ENCODE measurements around the gene TAF1B. TPM values are rescaled to one million over a fixed set of nuclear protein-coding genes. Genes with fewer than 3 reads are reported as not detected.

Gene TAF1B
- total RNA-seq (10 to 100 TPM; 15.9 to 19.3 TPM), polyA plus RNA-seq (10 to 100 TPM; 10.1 to 13.1 (median 11.1) TPM), total RNA-seq (18.2 to 43.4 (median 27.0) reads per million in 6 experiments)

DNA sequence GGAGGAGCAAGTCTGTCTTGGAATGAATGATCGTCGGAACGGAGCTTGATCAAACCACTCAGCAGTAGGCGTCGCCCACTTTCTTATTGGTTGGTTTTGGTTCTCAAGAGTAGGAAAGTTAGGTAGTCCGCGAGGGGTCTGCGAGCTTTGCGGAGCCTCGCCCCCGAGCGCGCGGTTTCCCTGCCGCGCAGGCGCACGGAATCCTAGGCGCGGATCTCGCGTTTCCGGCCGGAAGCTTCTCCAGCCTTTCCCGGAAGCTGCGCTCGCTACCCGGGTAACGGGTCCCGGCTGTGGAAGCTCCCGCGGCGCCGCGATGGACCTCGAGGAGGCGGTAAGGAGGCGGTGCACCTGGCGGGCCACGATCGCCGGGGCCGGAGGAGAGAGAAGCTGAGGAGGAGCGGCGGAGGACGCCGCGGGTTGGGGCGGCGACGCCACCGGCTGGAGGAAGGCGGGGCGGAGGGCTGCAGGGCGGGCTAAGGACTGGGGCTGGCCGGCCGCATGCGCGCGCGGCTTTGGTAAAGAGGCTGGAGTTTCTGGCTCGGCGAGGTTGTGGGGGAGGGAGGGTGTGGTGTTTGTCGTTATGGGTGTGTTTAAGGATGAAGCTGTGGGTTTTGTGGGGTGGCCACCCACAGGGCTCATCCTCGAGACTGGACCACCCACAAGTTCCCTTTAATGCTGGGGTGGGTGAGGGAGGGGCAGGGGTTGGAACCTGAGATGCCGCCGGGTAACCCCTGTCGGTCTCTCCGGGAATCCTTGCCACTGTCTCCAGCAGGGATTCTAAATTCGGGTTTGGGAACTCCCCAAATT, at the start of gene TAF1B:
TSS of gene TAF1B (plus strand) at position 246 of the 807 bp plus-strand sequence. CDS start at position 314, 68 bp downstream.
- ATAC-seq = peak; percentile 85 to 89

DNA sequence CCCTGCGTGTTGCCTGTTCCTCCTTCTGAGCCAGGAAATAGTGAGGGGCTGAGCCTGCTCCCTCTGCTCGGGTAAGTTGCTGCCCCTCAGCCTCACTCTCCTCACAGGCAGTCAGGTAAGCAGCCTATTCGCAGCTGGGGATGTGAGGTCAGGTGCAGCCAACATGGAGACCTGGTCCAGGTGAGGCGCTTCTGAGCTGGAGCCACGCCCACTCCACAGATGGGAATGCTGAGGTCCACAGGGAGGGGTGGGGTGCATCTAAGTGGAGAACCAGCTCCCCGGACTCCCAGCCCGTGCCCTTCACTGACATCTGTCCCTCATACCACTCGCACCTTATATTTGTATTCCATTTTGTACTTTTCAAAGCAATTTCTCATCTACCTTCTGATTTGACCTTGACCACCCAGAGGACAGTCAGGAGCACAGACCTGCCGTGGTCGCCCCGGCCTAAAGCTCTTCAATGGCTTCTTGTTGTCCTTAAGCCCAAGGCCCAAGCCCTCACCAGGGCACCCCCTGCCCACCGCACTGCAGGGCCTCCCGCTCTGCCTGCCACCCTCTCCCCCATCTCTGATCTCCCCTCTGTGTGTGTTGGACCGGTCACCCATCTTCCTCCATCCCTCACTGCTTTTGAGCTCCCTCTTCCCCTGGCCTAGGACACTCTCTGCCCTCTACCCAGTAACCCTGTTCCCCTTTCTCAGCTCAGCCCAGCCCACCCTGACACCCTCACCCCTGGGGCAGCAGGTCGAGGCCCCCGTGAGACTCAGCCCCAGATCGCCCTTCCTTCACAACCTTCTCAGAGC, 49.2 kb upstream of the TAF1B start:
- ATAC-seq (no peak), DNase-seq (peak in 1 of 10 donors; percentile 11)
- Mint-ChIP-seq H3K27me3 (peaks cover 0 to 3% (median 0%) of the 10 kb centered on the region in 5 donors), H3K9me3 (peaks cover 0 to under 1% (median 0%) of the 10 kb centered on the region in 9 donors), H3K27ac (peak overlapping the region in 1 of 10 donors; percentile 47), H3K36me3 (peaks cover 0 to under 1% (median 0%) of the 10 kb centered on the region in 3 donors), H3K4me1 (peaks cover 3 to 21% (median 9%) of the 10 kb centered on the region in 4 donors), H3K4me3 (no peak overlapping the region)
- POLR2A ChIA-PET = no interaction called here

More for the DNA sequence above, at the start of gene TAF1B:
- Mint-ChIP-seq H3K9me3 (no peaks in the 10 kb centered on the region), H3K4me3 (peak within 1 kb of the TSS; percentile 89 to 99 (median 93)), H3K27me3 (no peaks in the 10 kb centered on the region), H3K36me3 (peaks cover 0 to 32% (median 17%) of the 10 kb centered on the region in 3 donors), H3K27ac (peak within 1 kb of the TSS; percentile 64 to 96 (median 92)), H3K4me1 (peaks cover 17 to 52% (median 49%) of the 10 kb centered on the region in 4 donors)
- POLR2A ChIA-PET = interaction anchor here (0.5 to 1.5 kb wide), 7 partner anchors 100 to 805 kb away, joined by 3 to 7 read pairs (median 4); partner anchors contain the start of genes ADAM17 and ODC1
- peak; percentile 70 to 89 (median 82) for DNase-seq

DNA sequence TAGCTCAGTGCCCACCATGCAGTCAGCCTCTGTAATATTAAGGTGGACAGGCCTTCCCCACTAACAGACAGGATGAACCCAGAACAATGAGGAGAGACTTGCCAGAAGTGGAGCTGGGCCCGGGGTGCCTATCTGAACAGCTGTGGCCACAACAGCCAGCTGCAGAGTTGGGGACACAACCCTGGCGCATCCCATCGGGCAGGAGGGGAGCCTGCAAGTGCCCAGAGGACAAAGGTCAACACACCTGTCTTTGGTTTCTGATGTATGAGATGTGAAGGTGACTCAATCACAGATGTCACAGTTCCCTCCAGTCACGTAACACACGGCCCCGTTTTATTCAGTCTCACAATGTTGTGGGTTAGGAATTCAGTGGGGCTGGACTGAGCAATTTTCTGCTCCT, 48.2 kb upstream of the TAF1B start:
- Mint-ChIP-seq H3K4me3 (no peak overlapping the region), H3K36me3 (no peaks in the 10 kb centered on the region), H3K4me1 (peaks cover 9 to 31% (median 19%) of the 10 kb centered on the region in 4 donors), H3K27ac (peak overlapping the region in 1 of 10 donors; percentile 53), H3K9me3 (no peaks in the 10 kb centered on the region), H3K27me3 (peaks cover 0 to 7% (median 5%) of the 10 kb centered on the region in 5 donors)
- POLR2A ChIA-PET = no interaction called here
- ATAC-seq (no peak), DNase-seq (no peak)

DNA sequence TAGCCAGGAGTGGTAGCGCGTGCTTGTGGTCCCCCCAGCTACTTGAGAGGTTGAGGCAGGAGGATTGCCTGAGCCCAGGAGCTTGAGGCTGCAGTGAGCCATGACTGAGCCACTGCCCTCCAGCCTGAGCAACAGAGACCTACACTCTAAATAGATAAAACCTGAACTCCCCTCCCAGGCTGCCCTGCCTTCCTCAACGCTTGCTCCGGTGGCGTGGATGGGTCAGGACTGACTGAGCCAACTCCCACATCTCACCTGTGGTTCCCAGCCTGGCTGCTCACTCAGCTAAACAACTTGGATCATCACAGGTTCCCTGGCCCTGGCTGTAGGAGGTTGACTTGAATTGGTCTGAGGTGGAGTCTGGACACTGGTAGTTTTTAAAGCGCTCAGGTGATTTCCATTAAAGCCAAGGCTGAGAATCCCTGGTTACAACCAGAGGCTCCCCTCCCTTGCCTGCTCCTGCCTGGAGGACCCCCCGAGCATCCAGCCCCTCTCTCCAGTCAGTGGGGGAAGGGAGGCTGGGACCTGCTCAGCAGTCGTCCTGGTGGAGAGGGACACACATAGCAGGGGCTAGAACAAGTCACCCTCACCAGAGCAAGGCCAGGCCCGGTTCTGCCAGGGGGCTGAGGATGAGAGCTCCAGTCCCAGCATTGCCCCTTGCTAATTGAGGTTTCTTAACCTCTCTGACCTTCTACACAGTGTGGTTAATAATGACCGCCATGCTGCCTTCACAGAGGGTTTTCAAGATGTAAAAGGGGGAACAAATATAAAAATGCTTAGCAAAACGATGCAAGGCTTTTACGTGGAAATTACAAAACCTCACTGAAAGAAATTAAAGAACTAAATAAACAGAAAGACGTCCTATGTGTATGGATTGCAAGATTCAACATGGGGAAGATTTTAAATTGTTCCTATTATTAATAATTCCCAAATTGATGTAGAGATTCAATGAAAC, 46.9 kb upstream of the TAF1B start:
- Mint-ChIP-seq H3K27ac (no peak overlapping the region), H3K4me1 (peaks cover 11 to 35% (median 20%) of the 10 kb centered on the region in 4 donors), H3K9me3 (no peaks in the 10 kb centered on the region), H3K4me3 (peak overlapping the region in 1 of 10 donors; percentile 6), H3K36me3 (no peaks in the 10 kb centered on the region), H3K27me3 (peaks cover 0 to 9% (median 5%) of the 10 kb centered on the region in 5 donors)
- DNase-seq = no peak
- POLR2A ChIA-PET = no interaction called here
- ATAC-seq = no peak

DNA sequence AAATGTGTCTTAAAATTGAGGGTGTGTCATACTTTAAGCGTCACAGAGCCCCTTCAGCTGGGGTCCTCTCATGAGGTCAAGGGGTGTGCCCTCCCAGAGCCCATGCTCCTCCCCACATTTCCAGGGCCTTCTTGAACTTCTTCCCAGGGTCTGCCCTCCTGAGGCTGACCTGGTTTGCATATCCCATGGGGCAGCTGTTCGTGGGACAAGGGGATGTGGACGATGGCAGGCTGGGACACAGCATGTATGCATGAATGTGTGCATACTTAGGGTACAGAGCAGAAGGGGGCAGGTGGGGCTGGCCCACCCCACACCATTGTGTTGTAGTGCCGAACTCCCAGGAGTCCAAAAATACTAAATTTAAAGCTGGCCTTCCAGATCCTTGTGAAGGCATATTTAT, 46.2 kb upstream of the TAF1B start:
- no peak overlapping the region for H3K27ac Mint-ChIP-seq
- no peak overlapping the region for H3K4me3 Mint-ChIP-seq
- H3K9me3 Mint-ChIP-seq = no peaks in the 10 kb centered on the region
- POLR2A ChIA-PET = interaction anchor here (0.7 kb wide), 1 partner anchor 279 kb away, joined by 3 read pairs; no protein-coding TSS in a partner anchor
- DNase-seq = no peak
- ATAC-seq = no peak
- H3K27me3 Mint-ChIP-seq = peaks cover 0 to 9% (median 5%) of the 10 kb centered on the region in 5 donors
- peaks cover 11 to 35% (median 20%) of the 10 kb centered on the region in 4 donors for H3K4me1 Mint-ChIP-seq
- no peaks in the 10 kb centered on the region for H3K36me3 Mint-ChIP-seq

DNA sequence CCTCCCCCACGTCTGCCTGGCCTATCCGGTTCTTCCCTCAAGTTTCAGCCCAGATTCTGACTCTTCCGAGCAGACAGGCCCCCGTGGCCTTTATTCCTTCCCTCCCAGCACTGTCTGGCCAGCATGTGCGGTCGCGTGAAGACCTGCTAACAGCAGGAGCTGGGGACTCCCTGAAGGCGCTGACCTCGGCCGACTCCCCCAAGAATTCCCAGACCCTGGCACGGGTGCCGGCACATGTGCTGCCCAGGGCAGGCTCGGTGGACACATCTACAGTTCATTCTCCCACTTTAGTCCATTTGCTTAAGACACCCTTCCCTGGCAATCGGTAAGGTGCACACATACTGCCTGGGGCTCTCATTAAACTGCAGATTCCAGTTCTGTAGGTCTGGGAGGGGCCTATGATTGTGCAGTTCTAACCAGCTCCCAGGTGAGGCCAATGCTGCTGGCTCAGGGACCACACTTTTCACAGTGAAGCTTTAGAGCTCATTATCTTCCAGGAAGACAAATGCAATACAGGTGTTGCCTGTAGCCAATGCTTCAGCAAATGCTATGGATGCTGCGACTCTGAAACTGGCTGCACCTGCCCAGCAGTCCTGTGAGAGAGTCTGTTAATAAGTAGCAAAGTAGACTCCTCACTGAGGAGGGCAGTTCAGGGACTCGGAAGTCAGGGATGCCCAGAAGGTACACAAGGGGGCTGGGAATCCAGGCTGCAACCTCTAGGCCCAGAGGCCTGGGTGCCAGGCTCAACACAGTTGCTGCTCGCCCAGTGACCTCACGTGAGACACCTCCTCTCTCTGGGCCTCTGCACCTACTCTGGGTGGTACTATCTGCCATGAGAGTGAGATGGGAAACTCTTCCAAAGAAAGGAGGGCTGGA, 45.4 kb upstream of the TAF1B start:
- Mint-ChIP-seq H3K36me3 (no peaks in the 10 kb centered on the region), H3K9me3 (no peaks in the 10 kb centered on the region), H3K4me1 (peaks cover 11 to 32% (median 20%) of the 10 kb centered on the region in 4 donors), H3K27ac (peak overlapping the region in 1 of 10 donors; percentile 37), H3K27me3 (peaks cover 0 to 9% (median 5%) of the 10 kb centered on the region in 5 donors), H3K4me3 (no peak overlapping the region)
- DNase-seq (no peak), ATAC-seq (no peak)
- POLR2A ChIA-PET = interaction anchor here (0.7 kb wide), 1 partner anchor 280 kb away, joined by 3 read pairs; no protein-coding TSS in a partner anchor

DNA sequence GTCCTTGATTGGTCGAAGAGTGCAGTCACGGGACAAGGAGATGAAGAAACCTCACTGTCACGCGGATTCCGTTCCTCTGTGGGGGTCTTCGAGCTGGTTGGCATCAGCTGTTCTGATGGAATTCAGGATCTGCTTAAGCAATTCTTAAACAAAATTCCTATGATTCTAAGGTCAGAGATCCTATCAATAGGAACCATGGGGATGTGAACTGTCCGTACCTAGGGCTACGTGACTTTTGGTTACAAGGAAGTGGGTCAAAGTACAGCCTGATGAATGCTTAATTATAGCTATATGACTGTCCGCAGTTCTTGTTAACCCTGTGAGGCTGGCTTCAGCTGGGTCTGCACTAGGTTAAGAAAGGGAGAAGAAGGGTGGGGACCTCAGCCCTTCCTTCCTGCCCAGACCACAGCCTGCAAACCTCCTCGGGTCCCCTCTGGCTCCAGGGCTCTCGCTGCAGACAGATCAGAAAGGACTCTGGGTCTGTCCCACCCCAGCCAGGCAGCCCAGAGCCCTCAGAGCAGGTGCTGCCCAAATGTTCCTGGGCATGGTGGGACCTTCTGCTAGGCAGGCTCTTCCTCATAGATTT, 44.2 kb upstream of the TAF1B start:
- no peaks in the 10 kb centered on the region for H3K9me3 Mint-ChIP-seq
- POLR2A ChIA-PET = interaction anchor here (1.0 kb wide), 1 partner anchor 12 kb away, joined by 3 read pairs; no protein-coding TSS in a partner anchor
- H3K27ac Mint-ChIP-seq = peak overlapping the region in 2 of 10 donors; percentile 55 to 69
- ATAC-seq = peak; percentile 21 to 31
- peak overlapping the region in 7 of 10 donors; percentile 58 to 86 (median 78) for H3K4me3 Mint-ChIP-seq
- no peak for DNase-seq
- H3K4me1 Mint-ChIP-seq = peaks cover 11 to 28% (median 20%) of the 10 kb centered on the region in 4 donors
- no peaks in the 10 kb centered on the region for H3K36me3 Mint-ChIP-seq
- H3K27me3 Mint-ChIP-seq = peaks cover 0 to 9% (median 4%) of the 10 kb centered on the region in 5 donors

DNA sequence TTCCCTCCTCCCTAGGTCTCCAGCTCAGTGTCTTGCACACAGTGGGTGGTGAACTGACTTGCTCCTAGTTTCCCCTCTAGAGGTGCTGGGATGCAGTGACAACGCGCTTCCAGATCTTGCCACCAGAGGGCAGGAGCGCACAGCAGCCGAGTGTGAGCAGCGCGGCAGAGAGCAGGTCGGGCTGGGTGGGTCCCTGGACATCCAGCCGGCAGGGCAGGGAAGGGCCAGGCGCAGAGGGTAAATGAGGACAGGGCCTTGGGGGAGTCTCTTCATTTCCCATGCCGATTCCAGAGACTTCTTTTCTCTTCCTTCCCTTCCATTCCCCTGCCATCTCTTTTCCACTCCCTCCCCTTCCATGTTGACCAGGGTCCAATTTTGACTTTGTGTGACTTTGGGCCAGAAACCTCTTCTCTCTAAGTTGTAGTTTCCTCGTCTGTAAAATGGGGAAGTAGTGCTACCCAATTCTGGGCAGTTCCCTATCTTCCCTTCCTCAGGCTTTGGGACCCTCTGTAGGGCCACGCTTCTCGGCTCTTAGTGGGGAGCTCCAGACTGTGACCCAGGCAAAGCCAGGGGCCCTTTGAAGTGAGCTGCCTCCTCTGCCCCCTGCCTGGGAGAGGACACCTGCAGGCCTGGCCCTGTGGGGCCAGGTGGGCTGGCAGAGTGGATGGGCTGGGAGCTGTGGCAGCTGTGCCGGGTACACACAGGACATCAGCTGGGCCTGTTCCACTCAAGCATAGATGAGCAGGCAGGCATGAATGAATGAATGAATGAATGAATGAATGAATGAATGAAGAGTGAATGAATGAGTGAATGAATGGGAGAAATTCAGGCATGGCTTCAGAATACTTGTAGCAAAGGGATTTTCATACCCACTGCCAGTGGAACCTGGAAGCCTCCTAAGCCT, 43.3 kb upstream of the TAF1B start:
- H3K9me3 Mint-ChIP-seq = no peaks in the 10 kb centered on the region
- peaks cover 0 to 9% (median 3%) of the 10 kb centered on the region in 5 donors for H3K27me3 Mint-ChIP-seq
- POLR2A ChIA-PET = interaction anchor here (1.0 to 1.2 kb wide), 2 partner anchors 13 to 169 kb away, joined by 3 read pairs; partner anchors contain the start of gene YWHAQ
- ATAC-seq (peak; percentile 97 to 99), DNase-seq (peak; percentile 60 to 84 (median 76))
- peak overlapping the region; percentile 26 to 86 (median 76) for H3K4me3 Mint-ChIP-seq
- peak overlapping the region in 7 of 10 donors; percentile 32 to 81 (median 53) for H3K27ac Mint-ChIP-seq
- H3K4me1 Mint-ChIP-seq = peaks cover 11 to 28% (median 20%) of the 10 kb centered on the region in 4 donors
- no peaks in the 10 kb centered on the region for H3K36me3 Mint-ChIP-seq

DNA sequence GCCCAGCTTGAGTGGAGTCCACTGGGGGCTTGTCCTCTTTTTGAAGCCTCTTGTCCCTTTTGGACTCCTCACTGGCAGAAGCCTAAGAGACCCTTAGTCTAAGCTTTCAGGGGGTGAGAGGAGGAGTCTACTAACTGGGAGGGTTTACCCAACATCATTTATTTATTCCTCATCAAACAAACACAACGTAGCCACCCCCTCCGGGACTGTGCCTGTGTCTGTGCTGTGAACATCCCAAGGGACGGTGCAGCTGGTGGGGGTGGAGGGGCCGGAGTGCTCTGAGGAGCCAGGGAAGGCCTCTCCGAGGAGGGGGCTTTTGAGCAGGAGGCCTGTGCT, 42.7 kb upstream of the TAF1B start:
- POLR2A ChIA-PET = interaction anchor here (1.2 kb wide), 1 partner anchor 170 kb away, joined by 3 read pairs; the partner anchor contains the start of gene YWHAQ
- Mint-ChIP-seq H3K4me1 (peaks cover 11 to 28% (median 20%) of the 10 kb centered on the region in 4 donors), H3K36me3 (no peaks in the 10 kb centered on the region), H3K4me3 (no peak overlapping the region), H3K27ac (no peak overlapping the region), H3K9me3 (no peaks in the 10 kb centered on the region), H3K27me3 (peaks cover 0 to 9% (median 3%) of the 10 kb centered on the region in 5 donors)
- no peak for ATAC-seq
- no peak for DNase-seq

All from naive thymus-derived CD8-positive, alpha-beta T cell (primary cell).